HG03469 (cell line): ENCODE data around the gene PCDH17.

Experiments used
- ATAC-seq: cut with Tn5 transposase; IDR thresholded peaks from one replicate; pipeline ENCODE4 v1.9.1; 2021; ENCODE audit warnings: mild to moderate bottlenecking, moderate library complexity, moderate number of reproducible peaks; ENCODE audit not compliant: unreplicated experiment

PCDH17 gene

GRCh38 chr13:57633950-57634838, 2.6 kb downstream of the PCDH17 start:
- no peak for ATAC-seq

GRCh38 chr13:57634839-57635165, 3.3 kb downstream of the PCDH17 start:
- ATAC-seq, result no peak

GRCh38 chr13:57635541-57636085, 4.1 kb downstream of the PCDH17 start:
- no peak for ATAC-seq

- no peak for ATAC-seq
Observed at GRCh38 chr13:57636816-57637215, 5.3 kb downstream of the PCDH17 start.

GRCh38 chr13:57637515-57637914, 6.0 kb downstream of the PCDH17 start:
- no peak for ATAC-seq

DNA sequence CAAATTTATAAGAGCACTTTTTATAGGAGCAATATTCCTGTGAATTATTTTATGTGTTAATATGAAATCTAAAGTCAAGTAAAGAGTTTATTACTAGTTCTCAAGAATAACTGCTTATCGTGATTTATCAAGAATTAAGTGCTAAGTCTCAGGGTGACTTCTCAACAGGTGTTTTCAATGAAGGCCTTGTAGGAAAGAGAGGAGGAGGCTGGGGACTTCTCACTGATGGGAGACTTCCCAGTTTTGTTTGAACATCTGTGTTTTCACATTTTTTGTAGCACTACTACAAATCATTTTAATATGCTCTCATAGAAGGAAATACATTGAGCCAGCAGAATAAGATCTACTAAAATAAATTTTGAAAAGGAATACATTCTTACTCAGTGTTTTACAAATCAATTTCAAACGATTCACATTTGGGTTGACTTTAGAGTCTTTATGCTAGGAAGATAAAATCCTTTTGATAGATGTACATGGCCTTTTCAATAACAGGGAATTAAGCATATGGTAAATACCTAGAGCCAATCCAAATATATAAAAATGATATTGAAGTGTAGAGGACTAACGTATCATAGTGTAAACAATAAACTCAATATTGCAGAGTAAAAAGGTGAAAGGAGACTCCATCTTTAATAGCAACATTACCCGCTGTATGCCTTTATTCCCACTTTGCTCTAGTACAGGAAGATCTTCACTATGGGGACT, 6.8 kb downstream of the PCDH17 start:
- no peak for ATAC-seq

- no peak for ATAC-seq
Observed at GRCh38 chr13:57640607-57641006, 9.1 kb downstream of the PCDH17 start.

DNA sequence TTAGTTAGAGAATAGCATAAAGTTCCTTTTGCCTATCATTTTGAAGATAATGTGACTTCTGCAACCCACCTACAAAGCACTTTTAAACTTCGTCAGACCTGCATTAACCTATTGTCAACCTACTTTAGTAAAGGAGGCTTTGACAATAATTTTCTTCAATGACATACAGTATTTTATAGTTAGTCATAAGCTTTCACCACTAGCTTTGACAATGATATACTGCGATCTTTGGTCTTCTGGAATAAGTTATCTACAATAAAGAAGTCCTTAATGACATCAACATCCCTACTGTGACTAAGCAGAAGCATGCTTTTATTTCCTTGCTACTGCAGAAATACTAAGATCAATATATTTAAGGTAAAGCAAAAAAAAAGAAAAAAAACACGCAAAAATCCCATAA, 9.5 kb downstream of the PCDH17 start:
- no peak for ATAC-seq

- ATAC-seq, result no peak
Observed at GRCh38 chr13:57644106-57644505, 12.6 kb downstream of the PCDH17 start.

DNA sequence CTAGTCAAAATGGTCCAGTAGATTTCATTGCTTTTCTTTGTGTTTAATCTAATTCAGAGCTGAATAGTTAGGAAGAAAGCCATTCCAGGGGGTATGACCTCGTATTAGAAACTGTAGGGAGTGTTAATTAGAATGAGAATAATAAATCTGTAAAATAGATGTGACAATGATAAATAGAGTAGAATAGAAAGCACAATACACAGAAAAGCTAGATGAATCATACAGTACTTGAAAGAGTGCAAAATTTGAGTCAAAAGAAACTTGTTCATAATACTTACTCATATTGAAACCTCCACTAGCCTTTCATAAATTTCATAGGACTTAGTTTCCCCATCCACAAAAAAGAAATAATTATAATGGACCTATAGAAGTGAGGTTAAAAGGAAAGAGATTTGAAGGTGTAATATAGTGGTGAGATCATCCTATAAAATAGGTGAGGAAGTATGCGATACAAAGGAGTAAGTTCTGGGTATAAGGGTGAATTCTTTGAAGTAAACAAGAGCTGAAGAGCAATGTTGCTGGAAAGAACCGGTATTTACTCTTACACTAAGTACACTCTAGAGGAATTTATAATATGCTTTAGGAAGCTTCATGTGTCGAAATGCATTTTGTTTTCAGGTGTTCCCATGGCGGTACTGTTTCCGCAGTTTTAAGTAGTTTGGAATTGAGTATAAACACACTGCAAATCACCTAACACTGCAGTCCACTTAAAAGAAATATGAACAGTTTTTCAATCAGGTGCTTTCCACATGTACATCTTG, 21.9 kb downstream of the PCDH17 start:
- ATAC-seq, result no peak

GRCh38 chr13:57665481-57665880, 33.9 kb downstream of the PCDH17 start:
- ATAC-seq, result no peak

DNA sequence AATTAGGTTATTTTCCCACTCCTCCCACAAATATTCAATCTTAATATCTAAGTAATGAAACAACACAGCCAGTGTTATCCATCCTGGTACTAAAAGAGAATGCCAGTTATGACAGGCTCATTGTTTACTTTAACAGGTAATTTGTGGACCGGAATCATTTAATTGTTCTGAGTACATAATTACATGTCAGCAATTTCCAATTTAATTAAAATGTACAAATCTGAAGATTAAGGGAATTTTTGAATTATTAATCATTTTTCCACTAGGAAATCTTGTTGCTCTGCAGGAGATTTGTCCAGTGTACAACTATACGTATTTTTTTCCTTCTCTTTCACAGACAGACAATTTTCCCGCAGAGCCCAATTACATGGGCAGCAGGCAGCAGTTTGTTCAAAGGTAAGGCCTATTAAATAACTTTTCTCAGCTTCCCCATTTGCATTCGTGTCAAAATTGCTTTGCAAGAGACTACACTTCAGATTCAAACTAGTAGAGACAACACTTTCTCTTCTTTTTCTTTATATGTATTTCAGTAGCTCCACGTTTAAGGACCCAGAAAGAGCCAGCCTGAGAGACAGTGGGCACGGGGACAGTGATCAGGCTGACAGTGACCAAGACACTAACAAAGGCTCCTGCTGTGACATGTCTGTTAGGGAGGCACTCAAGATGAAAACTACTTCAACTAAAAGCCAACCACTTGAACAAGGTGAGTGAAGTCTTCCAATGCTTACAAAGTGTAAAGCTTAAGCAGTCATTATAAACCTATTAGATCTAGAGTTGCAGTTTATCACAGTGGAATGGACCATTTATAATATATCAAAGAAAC, 34.8 kb downstream of the PCDH17 start:
- ATAC-seq, result no peak

GRCh38 chr13:57672168-57672567, 40.6 kb downstream of the PCDH17 start:
- ATAC-seq, result no peak

DNA sequence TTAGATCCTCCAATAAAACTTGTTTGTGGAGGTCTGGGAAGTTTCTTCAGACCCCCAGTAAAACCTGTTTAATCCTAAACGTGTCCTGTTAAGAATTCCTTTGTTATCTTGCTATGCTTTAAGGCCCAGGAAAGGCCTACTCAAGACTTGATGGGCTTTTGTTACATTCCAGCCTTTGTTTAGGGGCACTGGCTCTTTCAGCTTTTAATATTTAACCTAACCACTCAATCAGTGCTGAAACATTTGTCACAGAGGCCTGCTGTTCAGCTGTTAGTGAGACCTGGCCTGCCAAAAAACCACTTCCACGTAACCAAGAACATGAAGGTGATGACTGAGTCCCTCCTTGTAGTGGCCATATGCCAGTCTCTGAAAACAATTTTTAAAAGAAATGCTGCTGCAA, 41.7 kb downstream of the PCDH17 start:
- no peak for ATAC-seq

GRCh38 chr13:57675526-57675925, 44.0 kb downstream of the PCDH17 start:
- no peak for ATAC-seq

DNA sequence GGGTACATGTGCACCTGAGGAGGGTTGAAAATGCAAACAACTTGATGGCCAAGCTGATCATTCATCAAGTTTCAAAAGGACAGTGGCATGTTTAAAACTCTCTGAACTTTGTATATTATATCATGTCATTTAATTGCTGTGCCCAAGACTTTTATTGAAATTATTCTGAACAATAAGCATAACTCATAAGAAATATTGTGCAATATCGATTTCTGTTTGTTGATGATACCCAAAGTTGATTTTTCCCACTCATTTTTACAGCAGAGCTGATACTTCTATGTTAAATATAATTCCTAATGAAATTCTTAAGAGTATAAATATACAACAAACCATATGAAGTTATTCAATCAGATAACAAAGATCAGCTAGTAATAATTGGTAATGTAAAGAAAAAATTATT, 49.1 kb downstream of the PCDH17 start:
- no peak for ATAC-seq

- ATAC-seq, result no peak
Observed at GRCh38 chr13:57682128-57682716, 50.7 kb downstream of the PCDH17 start.

- ATAC-seq, result no peak
Observed at GRCh38 chr13:57698851-57699250, 67.3 kb downstream of the PCDH17 start.

- ATAC-seq, result no peak
Observed at GRCh38 chr13:57704031-57704430, 72.5 kb downstream of the PCDH17 start.

- ATAC-seq, result no peak
Observed at GRCh38 chr13:57716295-57716694, 84.8 kb downstream of the PCDH17 start.
